Urinary bladder (tissue), 4 donors: Measurements from ENCODE around the gene MYH16. TPM values are rescaled to one million over a fixed set of nuclear protein-coding genes. Genes with fewer than 3 reads are reported as not detected.
"Not testable (repeated sequence)": the region's sequence is repeated elsewhere in the genome, so short reads cannot be mapped to it uniquely, and the experiment has no call there.

ENCODE experiments used
- DNase-seq: peaks from one replicate; pipeline ENCODE4 v3.0.0-alpha.2; 2015; ENCODE audit errors: extremely low spot score
- H3K27ac ChIP-seq: one replicate; pipeline ENCODE4 v1.5.1; 2013; ENCODE audit warnings: low read depth, mild to moderate bottlenecking, moderate library complexity
- H3K36me3 ChIP-seq: one replicate; pipeline ENCODE4 v1.6.1; 2013; ENCODE audit warnings: mild to moderate bottlenecking, moderate library complexity; ENCODE audit not compliant: insufficient read depth
- H3K4me1 ChIP-seq: one replicate; pipeline ENCODE4 v1.6.1; 2013; ENCODE audit warnings: mild to moderate bottlenecking, moderate library complexity; ENCODE audit not compliant: insufficient read depth
- H3K4me3 ChIP-seq: one replicate; pipeline ENCODE4 v1.5.1; 2013; ENCODE audit warnings: low read depth, low read length
- WGBS: extraction: QIAGEN DNeasy Blood & Tissue Kit; methylation state at CpG from one replicate; pipeline ENCODE4 v1.1.7; 2013; 5-methylcytosine and 5-hydroxymethylcytosine counted together
- polyA plus RNA-seq: library from polyadenylated mRNA; stranded (reverse); fragments of 200-250 nt; gene quantifications from one replicate; pipeline ENCODE4 v1.2.3, GENCODE V29; 2013
- total RNA-seq: library from RNA; depleted of rRNA; stranded (reverse); fragments of >200 nt; gene quantifications from one replicate; pipeline ENCODE4 v1.2.3, GENCODE V29; 2014
- donor health status: healthy with polysubstance abuse.
- donor health status: healthy.

MYH16 gene
- total RNA-seq (not detected), polyA plus RNA-seq (not detected)

GRCh38 chr7:99272476-99273045 lies at the start of gene MYH16:
TSS of gene MYH16 (plus strand) at chr7:99272839.
- Histone ChIP-seq H3K4me1 (no peaks in the 10 kb centered on the region), H3K4me3 (no peak within 1 kb of the TSS), H3K27ac (no peak within 1 kb of the TSS), H3K36me3 (no peaks in the 10 kb centered on the region)
- no peak for DNase-seq
- 81% methylated on average over 2 of the region's 2 CpGs for WGBS

GRCh38 chr7:99224263-99224898 lies 48.3 kb upstream of the MYH16 start:
- H3K27ac ChIP-seq, H3K36me3 ChIP-seq, DNase-seq, H3K4me1 ChIP-seq, H3K4me3 ChIP-seq: not testable (repeated sequence)
- 56% methylated on average over 15 of the region's 15 CpGs for WGBS

GRCh38 chr7:99224899-99225265 lies 47.8 kb upstream of the MYH16 start:
- H3K4me3 ChIP-seq: no peak overlapping the region
- H3K27ac ChIP-seq: no peak overlapping the region
- H3K36me3 ChIP-seq: no peaks in the 10 kb centered on the region
- H3K4me1 ChIP-seq: no peaks in the 10 kb centered on the region
- no peak for DNase-seq
- 85% methylated on average over 2 of the region's 2 CpGs for WGBS

- Histone ChIP-seq H3K4me1 (no peaks in the 10 kb centered on the region), H3K4me3 (no peak overlapping the region), H3K36me3 (no peaks in the 10 kb centered on the region), H3K27ac (no peak overlapping the region)
- WGBS: 75% methylated on average over 4 of the region's 4 CpGs
- no peak for DNase-seq
Measured at GRCh38 chr7:99229234-99229633, 43.4 kb upstream of the MYH16 start.

GRCh38 chr7:99232082-99232770 lies 40.4 kb upstream of the MYH16 start:
- H3K4me3 ChIP-seq: no peak overlapping the region
- no peak for DNase-seq
- H3K27ac ChIP-seq: no peak overlapping the region
- 81% methylated on average over 9 of the region's 9 CpGs for WGBS
- no peaks in the 10 kb centered on the region for H3K4me1 ChIP-seq
- no peaks in the 10 kb centered on the region for H3K36me3 ChIP-seq

- H3K36me3 ChIP-seq, H3K27ac ChIP-seq: not testable (repeated sequence)
Measured at GRCh38 chr7:99232955-99233354, 39.7 kb upstream of the MYH16 start.

GRCh38 chr7:99234185-99234584 lies 38.5 kb upstream of the MYH16 start:
- H3K27ac ChIP-seq: no peak overlapping the region
- H3K4me3 ChIP-seq: no peak overlapping the region
- H3K4me1 ChIP-seq: no peaks in the 10 kb centered on the region
- WGBS: 83% methylated on average over 9 of the region's 9 CpGs
- no peaks in the 10 kb centered on the region for H3K36me3 ChIP-seq
- no peak for DNase-seq

More at GRCh38 chr7:99232955-99233354, 39.7 kb upstream of the MYH16 start:
- 87% methylated on average over 4 of the region's 4 CpGs for WGBS
- DNase-seq, H3K4me1 ChIP-seq, H3K4me3 ChIP-seq: not testable (repeated sequence)

- DNase-seq: no peak
- Histone ChIP-seq H3K4me3 (no peak overlapping the region), H3K4me1 (no peaks in the 10 kb centered on the region), H3K27ac (no peak overlapping the region), H3K36me3 (no peaks in the 10 kb centered on the region)
- 83% methylated on average over 12 of the region's 12 CpGs for WGBS
Measured at GRCh38 chr7:99235925-99236324, 36.7 kb upstream of the MYH16 start.

- H3K4me1 ChIP-seq, H3K27ac ChIP-seq, DNase-seq, H3K4me3 ChIP-seq, H3K36me3 ChIP-seq: not testable (repeated sequence)
- 87% methylated on average over 1 of the region's 1 CpG for WGBS
Measured at GRCh38 chr7:99237876-99238275, 34.8 kb upstream of the MYH16 start.

- H3K4me1 ChIP-seq: no peaks in the 10 kb centered on the region
- DNase-seq: no peak
Measured at GRCh38 chr7:99238558-99239341, 33.9 kb upstream of the MYH16 start.

GRCh38 chr7:99242682-99243081 lies 30.0 kb upstream of the MYH16 start:
- H3K36me3 ChIP-seq: no peaks in the 10 kb centered on the region
- no peak overlapping the region for H3K4me3 ChIP-seq
- no peaks in the 10 kb centered on the region for H3K4me1 ChIP-seq
- 75% methylated on average over 4 of the region's 4 CpGs for WGBS
- no peak for DNase-seq
- no peak overlapping the region for H3K27ac ChIP-seq

More at GRCh38 chr7:99238558-99239341, 33.9 kb upstream of the MYH16 start:
- no peaks in the 10 kb centered on the region for H3K36me3 ChIP-seq
- no peak overlapping the region for H3K4me3 ChIP-seq
- no peak overlapping the region for H3K27ac ChIP-seq
- WGBS: 81% methylated on average over 15 of the region's 15 CpGs

GRCh38 chr7:99243751-99244337 lies 28.8 kb upstream of the MYH16 start:
- Histone ChIP-seq H3K4me1 (no peaks in the 10 kb centered on the region), H3K4me3 (no peak overlapping the region), H3K27ac (no peak overlapping the region), H3K36me3 (no peaks in the 10 kb centered on the region)
- no peak for DNase-seq
- 90% methylated on average over 5 of the region's 5 CpGs for WGBS

- no peak overlapping the region for H3K4me3 ChIP-seq
- 63% methylated on average over 3 of the region's 3 CpGs for WGBS
- H3K4me1 ChIP-seq: no peaks in the 10 kb centered on the region
- no peaks in the 10 kb centered on the region for H3K36me3 ChIP-seq
- no peak overlapping the region for H3K27ac ChIP-seq
- no peak for DNase-seq
Measured at GRCh38 chr7:99244939-99245338, 27.7 kb upstream of the MYH16 start.
